ENCODE data around the gene C12orf50.

- no peak for TF ChIP-seq CTCF (IDR thresholded peaks at IDR 0.05; ENCODE audit: low read depth, low read length)
- TF ChIP-seq POLR2A (IDR thresholded peaks at IDR 0.05; ENCODE audit: extremely low read depth, insufficient read length) = no peak
These were observed 77.0 kb downstream of the C12orf50 start for GRCh38 chr12:87952223-87952622.
